B cell (primary cell): Measurements from ENCODE around the gene GPATCH3. TPM values are rescaled to one million over a fixed set of nuclear protein-coding genes. Genes with fewer than 3 reads are reported as not detected.

Source experiments
- ATAC-seq: fragments of 200-7000 bp; cut with Tn5 transposase; one replicate; pipeline ENCODE4 v1.10.0; 2021; ENCODE audit warnings: low read depth, mild to moderate bottlenecking, moderate number of reproducible peaks, moderate library complexity
- CTCF ChIA-PET: fragments of 350-600 bp; sonication (Branson Sonifier 250); formaldehyde crosslinking; loops from one replicate; lab custom pipeline; 2021; ENCODE audit warnings: antibody characterized with exemption, inconsistent platforms; lab: Charles Lee
- POLR2A ChIA-PET: fragments of 350-600 bp; sonication (Branson Sonifier 250); formaldehyde crosslinking; loops from one replicate; lab custom pipeline; 2021; ENCODE audit warnings: antibody characterized with exemption; lab: Charles Lee
- DNase-seq: peaks from one replicate; pipeline ENCODE4 v3.0.0; 2013
- H2AFZ ChIP-seq: 2 replicates; pipeline ENCODE4 v1.6.1; 2012; ENCODE audit warnings: mild to moderate bottlenecking, low read depth, low read length; ENCODE audit not compliant: insufficient read depth, poor library complexity, severe bottlenecking
- H3K27ac ChIP-seq, 2 donors: 1 replicate in 1 of 2; 2 replicates in 1 of 2; pipeline ENCODE4 v1.5.1; 2012 to 2013; ENCODE audit warnings: low read length in 2 of 2, mild to moderate bottlenecking in 2 of 2, moderate library complexity in 1 of 2
- H3K27me3 ChIP-seq, 4 experiments: fragments of 200-600 bp in 1 of 4; sonication (generic) in 1 of 4; replicated peaks in 1 of 4; 1 replicate in 2 of 4; 2 replicates in 2 of 4; pipeline versions ENCODE4 v1.6.1 to v1.7.0; 2013 to 2016; ENCODE audit warnings: low read length in 3 of 4, mild to moderate bottlenecking in 2 of 4, mixed read lengths in 1 of 4, moderate library complexity in 1 of 4; ENCODE audit not compliant: insufficient read depth in 4 of 4, control insufficient read depth in 3 of 4; ENCODE audit errors: control extremely low read depth in 1 of 4
- H3K36me3 ChIP-seq, 2 experiments: replicated peaks in 1 of 2; 1 replicate in 1 of 2; 2 replicates in 1 of 2; pipeline versions ENCODE4 v1.6.1 to v1.7.1; 2013; ENCODE audit warnings: low read length in 1 of 2; ENCODE audit not compliant: insufficient read depth in 2 of 2, control insufficient read depth in 1 of 2; ENCODE audit errors: control extremely low read depth in 1 of 2, extremely low read depth in 1 of 2
- H3K4me1 ChIP-seq, 2 donors: fragments of 200-600 bp in 1 of 2; sonication (generic) in 1 of 2; 1 replicate in 1 of 2; 2 replicates in 1 of 2; pipeline versions ENCODE4 v1.5.1 to v1.6.1; 2013 to 2017; ENCODE audit warnings: low read length in 2 of 2; ENCODE audit not compliant: control insufficient read depth in 2 of 2, insufficient read depth in 2 of 2
- H3K4me2 ChIP-seq: replicated peaks from 2 replicates; pipeline ENCODE3; 2012; ENCODE audit warnings: mild to moderate bottlenecking, low read depth, low read length; ENCODE audit not compliant: poor library complexity, severe bottlenecking
- H3K4me3 ChIP-seq, 5 experiments: fragments of 200-600 bp in 1 of 5; sonication (generic) in 1 of 5; 1 replicate in 3 of 5; 2 replicates in 2 of 5; pipeline versions ENCODE4 v1.5.1 to v1.7.0; 2011 to 2016; ENCODE audit warnings: low read length in 4 of 5, mild to moderate bottlenecking in 4 of 5, low read depth in 2 of 5, control low read depth in 1 of 5, moderate library complexity in 1 of 5; ENCODE audit not compliant: insufficient read depth in 1 of 5; ENCODE audit errors: control extremely low read depth in 1 of 5, extremely low read depth in 1 of 5
- H3K79me2 ChIP-seq: fragments of 200-600 bp; sonication (generic); one replicate; pipeline ENCODE4 v1.6.0; 2016; ENCODE audit warnings: low read length; ENCODE audit not compliant: control insufficient read depth, insufficient read depth
- H3K9ac ChIP-seq: fragments of 200-600 bp; sonication (generic); 2 replicates; pipeline ENCODE4 v1.6.1; 2017; ENCODE audit warnings: mild to moderate bottlenecking, low read length, moderate library complexity
- H3K9me3 ChIP-seq, 3 donors: one replicate each; pipeline versions ENCODE4 v1.6.1 to v1.7.1; 2013; ENCODE audit warnings: low read length in 2 of 3; ENCODE audit not compliant: control insufficient read depth in 2 of 3, insufficient read depth in 1 of 3; ENCODE audit errors: control extremely low read depth in 1 of 3
- H4K20me1 ChIP-seq: 2 replicates; pipeline ENCODE4 v1.6.0; 2012; ENCODE audit warnings: mild to moderate bottlenecking, low read length; ENCODE audit not compliant: insufficient read depth, control insufficient read depth, poor library complexity, severe bottlenecking
- H3K27ac Mint-ChIP-seq: one replicate; pipeline ENCODE4 v1.8.0; 2021; ENCODE audit warnings: mixed read lengths
- H3K27me3 Mint-ChIP-seq: one replicate; pipeline ENCODE4 v1.8.0; 2021; ENCODE audit warnings: mixed read lengths
- H3K4me1 Mint-ChIP-seq: one replicate; pipeline ENCODE4 v1.8.0; 2021; ENCODE audit warnings: mixed read lengths
- H3K4me3 Mint-ChIP-seq: one replicate; pipeline ENCODE4 v1.8.0; 2021; ENCODE audit warnings: mixed read lengths
- H3K9me3 Mint-ChIP-seq: one replicate; pipeline ENCODE4 v1.8.0; 2022; ENCODE audit warnings: mixed read lengths; ENCODE audit not compliant: insufficient read depth
- CTCF ChIP-seq: fragments of 200-600 bp; IDR thresholded peaks from one replicate; pipeline ENCODE4 v1.8.0; 2022; ENCODE audit warnings: antibody characterized with exemption, mild to moderate bottlenecking
- EZH2 ChIP-seq: IDR thresholded peaks from 2 replicates; pipeline ENCODE4 v1.6.1; 2012; ENCODE audit warnings: borderline replicate concordance, low read depth, mild to moderate bottlenecking, moderate library complexity, low read length; ENCODE audit not compliant: insufficient read depth, poor library complexity, severe bottlenecking
- WGBS: methylation state at CpG from one replicate; pipeline ENCODE4 v1.1.5; 2013; ENCODE audit warnings: missing lambda C conversion rate; ENCODE audit not compliant: insufficient coverage; 5-methylcytosine and 5-hydroxymethylcytosine counted together
- intact Hi-C: fragments of 100-400 bp; cut with micrococcal nuclease; formaldehyde crosslinking; loops from one replicate; pipeline ENCODE4 v1.10.0; 2022
- polyA plus RNA-seq: library from polyadenylated mRNA; depleted of rRNA; stranded (reverse); fragments of >200 nt; gene quantifications from 2 replicates; pipeline ENCODE4 v1.2.3, GENCODE V29; 2012
- total RNA-seq, 2 donors: library from RNA; stranded (reverse); fragments of 120-200 nt in 1 of 2; gene quantifications; 1 replicate in 1 of 2; 2 replicates in 1 of 2; pipeline versions ENCODE4 v1.2.3 to v1.2.4, GENCODE V29; 2013 to 2022

The GPATCH3 gene
- total and polyA plus RNA-seq, 2 donors (not counting 1 experiment from before 2014, with no cell fraction given): 9.2 to 21.9 TPM

GRCh38 chr1:26853156-26853555, 47.1 kb downstream of the GPATCH3 start:
- POLR2A ChIA-PET: no interaction called here
- no peaks in the 10 kb centered on the region for H3K27me3 ChIP-seq
- TF ChIP-seq EZH2: no peak
- TF ChIP-seq CTCF: peak; percentile 87
- H3K27me3 Mint-ChIP-seq: no peaks in the 10 kb centered on the region
- H3K4me1 Mint-ChIP-seq: no peaks in the 10 kb centered on the region
- 55% methylated on average over 2 of the region's 3 CpGs for WGBS
- H3K4me1 ChIP-seq: no peaks in the 10 kb centered on the region
- H4K20me1 ChIP-seq: no peaks in the 10 kb centered on the region
- H3K9ac ChIP-seq: no peak overlapping the region
- H3K4me3 Mint-ChIP-seq: no peak overlapping the region
- no peak overlapping the region for H3K4me3 ChIP-seq
- H3K36me3 ChIP-seq: peaks cover 0 to 61% of the 10 kb centered on the region in 2 experiments
- no peak overlapping the region for H3K27ac ChIP-seq
- ATAC-seq: peak; percentile 89
- no peaks in the 10 kb centered on the region for H3K79me2 ChIP-seq
- intact Hi-C loops: loop anchor here (1.0 kb wide), 2 partner anchors 25 to 47 kb away; partner anchors contain the start of gene GPATCH3
- CTCF ChIA-PET: interaction anchor here (0.6 to 3.9 kb wide), 3 partner anchors 13 to 100 kb away, joined by 4 to 27 read pairs (median 22); no protein-coding TSS in a partner anchor
- no peak overlapping the region for H3K27ac Mint-ChIP-seq
- H3K9me3 ChIP-seq: no peaks in the 10 kb centered on the region
- no peaks in the 10 kb centered on the region for H3K9me3 Mint-ChIP-seq
- H3K4me2 ChIP-seq: no peak overlapping the region
- peak; percentile 85 for DNase-seq
- H2AFZ ChIP-seq: no peak overlapping the region

GRCh38 chr1:26852701-26853100, 47.6 kb downstream of the GPATCH3 start:
- peaks cover 0 to 63% of the 10 kb centered on the region in 2 experiments for H3K36me3 ChIP-seq
- no peaks in the 10 kb centered on the region for H3K4me1 Mint-ChIP-seq
- no peaks in the 10 kb centered on the region for H3K79me2 ChIP-seq
- H2AFZ ChIP-seq: no peak overlapping the region
- H3K4me3 ChIP-seq: no peak overlapping the region
- no peaks in the 10 kb centered on the region for H3K9me3 Mint-ChIP-seq
- whole genome bisulfite sequencing: 95% methylated on average over 4 of the region's 9 CpGs
- TF ChIP-seq EZH2 (no peak), CTCF (no peak)
- no peaks in the 10 kb centered on the region for H3K9me3 ChIP-seq
- H3K9ac ChIP-seq: no peak overlapping the region
- intact Hi-C loops: loop anchor here (1.0 kb wide), 2 partner anchors 26 to 48 kb away; partner anchors contain the start of gene GPATCH3
- ChIA-PET POLR2A (no interaction called here), CTCF (interaction anchor here (1.2 to 5.0 kb wide), 4 partner anchors 11 to 32 kb away, joined by 3 to 32 read pairs (median 13); no protein-coding TSS in a partner anchor)
- DNase-seq (no peak), ATAC-seq (no peak)
- no peak overlapping the region for H3K27ac Mint-ChIP-seq
- no peaks in the 10 kb centered on the region for H4K20me1 ChIP-seq
- H3K4me1 ChIP-seq: no peaks in the 10 kb centered on the region
- no peak overlapping the region for H3K4me2 ChIP-seq
- H3K27ac ChIP-seq: no peak overlapping the region
- no peak overlapping the region for H3K4me3 Mint-ChIP-seq
- H3K27me3 Mint-ChIP-seq: no peaks in the 10 kb centered on the region
- no peaks in the 10 kb centered on the region for H3K27me3 ChIP-seq
